NT2/D1 (cell line): ENCODE measurements around the gene NAV2.
"Not testable (repeated sequence)": the region's sequence is repeated elsewhere in the genome, so short reads cannot be mapped to it uniquely, and the experiment has no call there.

Experiments
- DNase-seq: peaks from one replicate; pipeline ENCODE4 v3.0.0-alpha.2; 2011; ENCODE audit warnings: low read depth, low spot score
- H3K27me3 ChIP-seq: 2 replicates; pipeline ENCODE4 v1.6.0; 2011; ENCODE audit warnings: mild to moderate bottlenecking; ENCODE audit not compliant: insufficient read length, insufficient read depth
- H3K36me3 ChIP-seq: 2 replicates; pipeline ENCODE4 v1.6.1; 2011; ENCODE audit warnings: mild to moderate bottlenecking, low read length, mixed read lengths; ENCODE audit not compliant: insufficient read depth, insufficient read length
- H3K4me1 ChIP-seq: 2 replicates; pipeline ENCODE4 v1.5.1; 2011; ENCODE audit not compliant: insufficient read depth, insufficient read length
- H3K4me3 ChIP-seq: 2 replicates; pipeline ENCODE4 v1.5.1; 2011; ENCODE audit warnings: low read depth; ENCODE audit not compliant: insufficient read length
- H3K9ac ChIP-seq: 2 replicates; pipeline ENCODE4 v1.6.0; 2011; ENCODE audit warnings: low read depth; ENCODE audit not compliant: insufficient read length
- H3K9me3 ChIP-seq: 2 replicates; pipeline ENCODE4 v1.5.1; 2011; ENCODE audit warnings: mild to moderate bottlenecking, low read length; ENCODE audit not compliant: insufficient read depth
- SUZ12 ChIP-seq: IDR thresholded peaks from 2 replicates; pipeline ENCODE4 v1.6.1; 2011; ENCODE audit not compliant: insufficient read length, insufficient read depth; ENCODE audit errors: extremely low read depth
- YY1 ChIP-seq: IDR thresholded peaks from 2 replicates; pipeline ENCODE4 v1.6.1; 2011; ENCODE audit not compliant: insufficient read length, insufficient read depth
- ZNF274 ChIP-seq: IDR thresholded peaks from 2 replicates; pipeline ENCODE4 v1.6.1; 2011; ENCODE audit warnings: mild to moderate bottlenecking, low read depth, low read length

The NAV2 gene

GRCh38 chr11:19957294-19957943 is 244.8 kb downstream of the NAV2 start:
- H3K27me3 ChIP-seq = no peaks in the 10 kb centered on the region
- no peak overlapping the region for H3K9ac ChIP-seq
- peaks cover 4% of the 10 kb centered on the region for H3K36me3 ChIP-seq
- TF ChIP-seq ZNF274 = no peak
- TF ChIP-seq YY1 = no peak
- TF ChIP-seq SUZ12 = no peak
- H3K4me3 ChIP-seq = no peak overlapping the region
- H3K9me3 ChIP-seq = no peaks in the 10 kb centered on the region
- H3K4me1 ChIP-seq = peaks cover 2% of the 10 kb centered on the region
- no peak for DNase-seq

DNA sequence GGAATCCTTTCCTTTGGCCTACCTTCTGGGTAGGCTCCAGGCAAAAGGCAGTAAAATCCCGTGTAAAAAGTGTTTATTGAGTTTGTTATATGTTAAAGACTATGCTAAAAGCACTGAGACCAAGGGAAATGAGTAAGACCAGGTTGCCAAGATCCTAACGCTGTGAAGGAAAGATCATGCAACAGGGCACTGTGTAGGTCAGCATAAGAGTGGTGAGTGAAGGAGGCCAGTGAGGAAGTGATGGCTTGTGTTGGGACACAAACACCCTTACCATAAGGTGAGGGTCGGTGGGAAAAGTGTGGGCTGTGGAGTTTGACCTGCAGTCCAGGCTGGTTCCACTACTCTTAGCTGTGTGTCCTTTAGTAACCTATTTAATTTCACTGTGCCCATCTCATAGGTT is 245.6 kb downstream of the NAV2 start:
- H3K27me3 ChIP-seq = no peaks in the 10 kb centered on the region
- no peak overlapping the region for H3K4me3 ChIP-seq
- no peak for DNase-seq
- no peak overlapping the region for H3K9ac ChIP-seq
- H3K36me3 ChIP-seq = peaks cover 4% of the 10 kb centered on the region
- H3K9me3 ChIP-seq = no peaks in the 10 kb centered on the region
- peaks cover 2% of the 10 kb centered on the region for H3K4me1 ChIP-seq
- no peak for TF ChIP-seq SUZ12
- no peak for TF ChIP-seq ZNF274
- TF ChIP-seq YY1 = no peak

GRCh38 chr11:19959210-19959609 is 246.6 kb downstream of the NAV2 start:
- Histone ChIP-seq H3K4me3 (no peak overlapping the region), H3K36me3 (peaks cover 4% of the 10 kb centered on the region), H3K4me1 (peaks cover 2% of the 10 kb centered on the region), H3K27me3 (no peaks in the 10 kb centered on the region), H3K9me3 (no peaks in the 10 kb centered on the region), H3K9ac (no peak overlapping the region)
- DNase-seq = no peak
- TF ChIP-seq SUZ12 (no peak), YY1 (no peak), ZNF274 (no peak)

GRCh38 chr11:19959648-19960059 is 247.0 kb downstream of the NAV2 start:
- Histone ChIP-seq H3K4me3 (no peak overlapping the region), H3K9me3 (no peaks in the 10 kb centered on the region), H3K9ac (no peak overlapping the region), H3K4me1 (peaks cover 2% of the 10 kb centered on the region), H3K36me3 (peaks cover 4% of the 10 kb centered on the region), H3K27me3 (no peaks in the 10 kb centered on the region)
- DNase-seq = no peak
- TF ChIP-seq YY1 = no peak
- no peak for TF ChIP-seq ZNF274
- no peak for TF ChIP-seq SUZ12

- not testable (repeated sequence) for H3K36me3 ChIP-seq, DNase-seq, H3K27me3 ChIP-seq, H3K9me3 ChIP-seq, H3K4me3 ChIP-seq, H3K4me1 ChIP-seq, H3K9ac ChIP-seq
These were observed 247.8 kb downstream of the NAV2 start for GRCh38 chr11:19960410-19960809.

GRCh38 chr11:19961225-19961624 is 248.6 kb downstream of the NAV2 start:
- Histone ChIP-seq H3K27me3 (no peaks in the 10 kb centered on the region), H3K4me1 (peaks cover 2% of the 10 kb centered on the region), H3K36me3 (peaks cover 10% of the 10 kb centered on the region), H3K4me3 (no peak overlapping the region), H3K9ac (no peak overlapping the region), H3K9me3 (no peaks in the 10 kb centered on the region)
- TF ChIP-seq YY1 = no peak
- no peak for TF ChIP-seq ZNF274
- TF ChIP-seq SUZ12 = no peak
- no peak for DNase-seq

DNA sequence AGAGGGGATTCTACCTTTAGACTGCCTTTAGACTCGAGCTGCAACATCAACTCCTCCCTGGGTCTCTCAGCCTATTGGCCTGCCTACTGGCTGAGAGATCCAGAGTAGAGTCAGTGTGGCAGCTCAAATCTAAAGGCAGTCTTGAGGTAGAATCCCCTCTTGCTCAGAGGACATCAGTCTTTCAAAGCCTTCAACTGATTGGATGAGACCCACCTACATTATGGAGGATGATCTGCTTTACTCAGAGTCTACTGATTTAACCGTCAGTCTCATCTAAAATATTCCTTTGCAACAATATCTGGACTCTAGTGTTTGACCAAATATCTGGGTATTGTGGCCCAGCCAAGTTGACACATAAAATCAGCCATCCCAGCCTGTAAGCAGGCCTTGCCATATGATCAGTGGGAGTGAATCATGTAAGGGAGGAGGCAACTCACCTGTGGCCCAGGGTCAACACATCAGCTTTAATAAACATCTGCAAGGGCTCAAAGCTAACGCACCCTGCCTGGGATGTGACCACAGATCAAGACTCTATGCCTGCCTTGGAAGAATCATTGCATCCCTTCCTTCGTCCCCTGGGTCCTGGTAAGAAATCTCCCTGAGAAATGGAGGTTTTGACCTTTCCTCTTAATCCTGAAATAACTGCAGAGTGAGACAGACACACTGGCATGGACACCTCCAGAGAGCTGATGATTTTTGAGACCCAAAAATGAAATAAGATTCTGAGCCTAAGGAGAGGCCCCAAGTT is 249.6 kb downstream of the NAV2 start:
- Histone ChIP-seq H3K9me3 (no peaks in the 10 kb centered on the region), H3K27me3 (no peaks in the 10 kb centered on the region), H3K4me3 (no peak overlapping the region), H3K36me3 (peaks cover 11% of the 10 kb centered on the region), H3K4me1 (peaks cover 2% of the 10 kb centered on the region), H3K9ac (no peak overlapping the region)
- DNase-seq = no peak
- TF ChIP-seq YY1 = no peak
- TF ChIP-seq SUZ12 = no peak
- no peak for TF ChIP-seq ZNF274
